Stimulated activated CD8-positive, alpha-beta memory T cell treated with anti-CD3 and anti-CD28 coated beads, Interleukin-2, amount 100 ng/mL, for 48 hours (primary cell): ENCODE measurements around the gene FRMPD4.

Experiments
- DNase-seq, 2 donors: peaks; one replicate each; pipeline ENCODE4 v3.0.0-alpha.2; 2020; ENCODE audit warnings: low read depth in 2 of 2

FRMPD4 gene

GRCh38 chrX:12366440-12366839 lies 228.2 kb downstream of the FRMPD4 start:
- no peak for DNase-seq

- DNase-seq = no peak
These were observed 229.0 kb downstream of the FRMPD4 start for GRCh38 chrX:12367254-12367653.

GRCh38 chrX:12370497-12370986 lies 232.3 kb downstream of the FRMPD4 start:
- DNase-seq = no peak

GRCh38 chrX:12372111-12372510 lies 233.8 kb downstream of the FRMPD4 start:
- DNase-seq = no peak

- DNase-seq = no peak
These were observed 236.0 kb downstream of the FRMPD4 start for GRCh38 chrX:12374286-12374685.

GRCh38 chrX:12378253-12378652 lies 240.0 kb downstream of the FRMPD4 start:
- DNase-seq = no peak

- DNase-seq = no peak
These were observed 240.4 kb downstream of the FRMPD4 start for GRCh38 chrX:12378706-12379105.

- no peak for DNase-seq
These were observed 241.4 kb downstream of the FRMPD4 start for GRCh38 chrX:12379671-12380070.

GRCh38 chrX:12383196-12383595 lies 244.9 kb downstream of the FRMPD4 start:
- DNase-seq = no peak

- DNase-seq = no peak
These were observed 252.0 kb downstream of the FRMPD4 start for GRCh38 chrX:12390301-12390700.

- no peak for DNase-seq
These were observed 258.3 kb downstream of the FRMPD4 start for GRCh38 chrX:12396584-12396983.

GRCh38 chrX:12400218-12400617 lies 261.9 kb downstream of the FRMPD4 start:
- no peak for DNase-seq

- no peak for DNase-seq
These were observed 263.0 kb downstream of the FRMPD4 start for GRCh38 chrX:12401252-12401651.

- DNase-seq = no peak
These were observed 265.3 kb downstream of the FRMPD4 start for GRCh38 chrX:12403474-12404082.

- DNase-seq = no peak
These were observed 267.0 kb downstream of the FRMPD4 start for GRCh38 chrX:12405306-12405705.

GRCh38 chrX:12410523-12410922 lies 272.2 kb downstream of the FRMPD4 start:
- no peak for DNase-seq

GRCh38 chrX:12411831-12412230 lies 273.6 kb downstream of the FRMPD4 start:
- DNase-seq = no peak

GRCh38 chrX:12412561-12412960 lies 274.3 kb downstream of the FRMPD4 start:
- no peak for DNase-seq

GRCh38 chrX:12419591-12419990 lies 281.3 kb downstream of the FRMPD4 start:
- no peak for DNase-seq

GRCh38 chrX:12421918-12422317 lies 283.6 kb downstream of the FRMPD4 start:
- no peak for DNase-seq

GRCh38 chrX:12423346-12423745 lies 285.1 kb downstream of the FRMPD4 start:
- no peak for DNase-seq

- no peak for DNase-seq
These were observed 287.2 kb downstream of the FRMPD4 start for GRCh38 chrX:12425496-12425895.

GRCh38 chrX:12426420-12426819 lies 288.1 kb downstream of the FRMPD4 start:
- DNase-seq = no peak

- no peak for DNase-seq
These were observed 296.2 kb downstream of the FRMPD4 start for GRCh38 chrX:12434493-12434892.
